Prostate gland (tissue), 2 donors: ENCODE results near the gene BCAS2. TPM values are rescaled to one million over a fixed set of nuclear protein-coding genes. Genes with fewer than 3 reads are reported as not detected.

Experiments
- DNase-seq: peaks from one replicate; pipeline ENCODE4 v3.0.0-alpha.2; 2019; ENCODE audit warnings: low spot score
- H3K27ac ChIP-seq, 2 donors: fragments of 200-600 bp; sonication (generic); 2 replicates each; pipeline ENCODE4 v1.5.1; 2017 to 2019
- H3K27me3 ChIP-seq: fragments of 200-600 bp; sonication (generic); replicated peaks from 2 replicates; pipeline ENCODE4 v1.5.1; 2019; ENCODE audit not compliant: insufficient read depth
- H3K36me3 ChIP-seq, 2 donors: fragments of 200-600 bp; sonication (generic); 1 replicate in 1 of 2; 2 replicates in 1 of 2; pipeline versions ENCODE4 v1.5.1 to v1.8.1; 2017 to 2019
- H3K4me1 ChIP-seq: fragments of 200-600 bp; sonication (generic); replicated peaks from 2 replicates; pipeline ENCODE4 v1.5.1; 2019
- H3K4me3 ChIP-seq, 2 donors: fragments of 200-600 bp; sonication (generic); 2 replicates each; pipeline ENCODE4 v1.5.1; 2017 to 2019
- H3K9me3 ChIP-seq: fragments of 200-600 bp; sonication (generic); 2 replicates; pipeline ENCODE4 v1.5.1; 2017
- CTCF ChIP-seq, 4 experiments: fragments of 200-600 bp in 2 of 4; fragments of 450-650 bp in 2 of 4; sonication (generic) in 2 of 4; IDR thresholded peaks; 1 replicate in 3 of 4; 2 replicates in 1 of 4; pipeline ENCODE4 v1.5.1; 2016 to 2019; ENCODE audit warnings: antibody characterized with exemption in 4 of 4, mild to moderate bottlenecking in 2 of 4, moderate library complexity in 2 of 4
- POLR2A ChIP-seq: fragments of 450-650 bp; IDR thresholded peaks from one replicate; pipeline ENCODE4 v1.6.1; 2016; ENCODE audit warnings: antibody characterized with exemption, mild to moderate bottlenecking
- POLR2AphosphoS5 ChIP-seq: sonication (generic); formaldehyde crosslinking; IDR thresholded peaks from one replicate; pipeline ENCODE4 v1.6.1; 2017; ENCODE audit warnings: antibody characterized with exemption
- WGBS: methylation state at CpG from one replicate; pipeline ENCODE4 v1.1.5; 2018; 5-methylcytosine and 5-hydroxymethylcytosine counted together
- intact Hi-C: fragments of 100-400 bp; cut with DNase I; formaldehyde crosslinking; loops from one replicate; pipeline ENCODE4 v1.14.2; 2022
- total RNA-seq, 2 donors: library from RNA; depleted of rRNA; stranded (reverse); fragments of >200 nt; gene quantifications; one replicate each; pipeline ENCODE4 v1.1.0, GENCODE V29; 2016

BCAS2 gene
- total RNA-seq: 10 to 100 TPM; 35.9 to 38.5 TPM

GRCh38 chr1:114581335-114582287 is at the start of gene BCAS2:
Gene BCAS2, minus strand, starts transcription at chr1:114581615. Its CDS starts 24 bp downstream, at chr1:114581591.
- Histone ChIP-seq H3K4me1 (peaks cover 2% of the 10 kb centered on the region), H3K27ac (peak within 1 kb of the TSS; percentile 88 to 90), H3K9me3 (no peaks in the 10 kb centered on the region), H3K36me3 (no peaks in the 10 kb centered on the region), H3K27me3 (no peaks in the 10 kb centered on the region), H3K4me3 (peak within 1 kb of the TSS; percentile 53 to 62)
- DNase-seq: peak; percentile 98
- intact Hi-C loops: loop anchor here (2.0 to 5.0 kb wide), 3 partner anchors 69 to 234 kb away; partner anchors contain the start of genes NRAS and TRIM33
- 3% methylated on average over 40 of the region's 40 CpGs for WGBS
- TF ChIP-seq CTCF (IDR thresholded peaks at IDR 0.05): peak in 2 of 4 experiments; percentile 10 to 23
- peak; percentile 100 for TF ChIP-seq POLR2AphosphoS5
- peak; percentile 92 for TF ChIP-seq POLR2A

GRCh38 chr1:114627107-114627506 is 45.7 kb upstream of the BCAS2 start:
- Histone ChIP-seq H3K4me3 (no peak overlapping the region), H3K27ac (no peak overlapping the region), H3K27me3 (no peaks in the 10 kb centered on the region), H3K9me3 (no peaks in the 10 kb centered on the region), H3K4me1 (no peaks in the 10 kb centered on the region), H3K36me3 (no peaks in the 10 kb centered on the region)
- DNase-seq: no peak
- intact Hi-C loops: no loop called here
- TF ChIP-seq POLR2AphosphoS5: no peak
- TF ChIP-seq POLR2A: no peak
- no peak for TF ChIP-seq CTCF (IDR thresholded peaks at IDR 0.05)
- WGBS: 17% methylated on average over 2 of the region's 2 CpGs

- Histone ChIP-seq H3K4me1 (no peaks in the 10 kb centered on the region), H3K27me3 (no peaks in the 10 kb centered on the region), H3K9me3 (no peaks in the 10 kb centered on the region), H3K36me3 (no peaks in the 10 kb centered on the region), H3K27ac (no peak overlapping the region), H3K4me3 (no peak overlapping the region)
- no peak for TF ChIP-seq CTCF (IDR thresholded peaks at IDR 0.05)
- intact Hi-C loops: no loop called here
- no peak for DNase-seq
- WGBS: 97% methylated on average over 5 of the region's 5 CpGs
Measured at GRCh38 chr1:114623364-114623763, 41.9 kb upstream of the BCAS2 start.

- no peaks in the 10 kb centered on the region for H3K9me3 ChIP-seq
- H3K27ac ChIP-seq: no peak overlapping the region
- no peak overlapping the region for H3K4me3 ChIP-seq
- WGBS: 59% methylated on average over 2 of the region's 2 CpGs
- H3K27me3 ChIP-seq: no peaks in the 10 kb centered on the region
- TF ChIP-seq CTCF (IDR thresholded peaks at IDR 0.05) (no peak), POLR2AphosphoS5 (no peak), POLR2A (no peak)
- no peaks in the 10 kb centered on the region for H3K36me3 ChIP-seq
- no peaks in the 10 kb centered on the region for H3K4me1 ChIP-seq
- DNase-seq: no peak
- intact Hi-C loops: no loop called here
Measured at GRCh38 chr1:114620419-114620818, 39.0 kb upstream of the BCAS2 start.

GRCh38 chr1:114618606-114619005 is 37.2 kb upstream of the BCAS2 start:
- Histone ChIP-seq H3K4me3 (no peak overlapping the region), H3K9me3 (no peaks in the 10 kb centered on the region), H3K27me3 (no peaks in the 10 kb centered on the region), H3K36me3 (no peaks in the 10 kb centered on the region), H3K4me1 (no peaks in the 10 kb centered on the region), H3K27ac (no peak overlapping the region)
- DNase-seq: peak; percentile 15
- TF ChIP-seq POLR2AphosphoS5 (peak; percentile 49), CTCF (IDR thresholded peaks at IDR 0.05) (no peak)
- intact Hi-C loops: no loop called here
